22Rv1 (cell line): Measurements from ENCODE around the gene TMEM178B.
"Not testable (repeated sequence)": the region's sequence is repeated elsewhere in the genome, so short reads cannot be mapped to it uniquely, and the experiment has no call there.

ENCODE experiments used
- H3K27ac ChIP-seq: fragments of 450-650 bp; 2 replicates; pipeline ENCODE4 v1.5.1; 2017
- ZFX ChIP-seq: fragments of 450-650 bp; IDR thresholded peaks from 2 replicates; pipeline ENCODE4 v1.6.1; 2017; ENCODE audit warnings: antibody characterized with exemption, borderline replicate concordance
- TF ChIP-seq, protein P1 (sequence below): fragments of 450-650 bp; IDR thresholded peaks from 2 replicates; pipeline ENCODE4 v1.5.1; 2017; ENCODE audit warnings: mild to moderate bottlenecking

The TMEM178B gene

DNA sequence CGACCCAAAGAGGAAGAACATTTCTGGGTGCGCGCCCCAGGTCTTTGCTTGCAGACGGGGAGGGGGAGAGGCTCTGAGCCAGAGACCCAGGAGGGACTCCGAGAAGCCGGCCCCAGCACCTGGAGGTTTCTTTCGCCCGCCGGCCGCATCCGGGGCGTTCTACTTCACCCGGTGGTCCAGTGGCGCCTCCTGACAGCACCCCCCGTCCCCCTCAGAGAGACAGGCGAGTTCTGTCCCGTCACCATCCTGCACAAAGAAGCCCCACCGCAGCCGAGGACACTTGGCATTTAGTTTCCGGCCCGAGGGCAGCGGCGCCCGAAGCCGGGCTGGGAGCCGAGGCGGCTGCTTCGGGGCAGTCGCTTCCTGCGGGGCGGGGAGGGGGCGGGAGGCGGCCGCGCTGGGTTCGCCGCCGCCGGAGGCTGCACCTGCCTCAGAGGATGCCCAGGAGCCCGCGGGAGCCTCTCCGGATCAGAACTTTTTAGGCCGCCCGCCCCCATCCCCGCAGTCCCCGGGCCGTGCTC lies at the start of gene TMEM178B:
Gene TMEM178B (plus strand): TSS at position 424 of the 521 bp plus-strand sequence.
- H3K27ac ChIP-seq: peak within 1 kb of the TSS; percentile 91
- TF ChIP-seq, protein P1, sequence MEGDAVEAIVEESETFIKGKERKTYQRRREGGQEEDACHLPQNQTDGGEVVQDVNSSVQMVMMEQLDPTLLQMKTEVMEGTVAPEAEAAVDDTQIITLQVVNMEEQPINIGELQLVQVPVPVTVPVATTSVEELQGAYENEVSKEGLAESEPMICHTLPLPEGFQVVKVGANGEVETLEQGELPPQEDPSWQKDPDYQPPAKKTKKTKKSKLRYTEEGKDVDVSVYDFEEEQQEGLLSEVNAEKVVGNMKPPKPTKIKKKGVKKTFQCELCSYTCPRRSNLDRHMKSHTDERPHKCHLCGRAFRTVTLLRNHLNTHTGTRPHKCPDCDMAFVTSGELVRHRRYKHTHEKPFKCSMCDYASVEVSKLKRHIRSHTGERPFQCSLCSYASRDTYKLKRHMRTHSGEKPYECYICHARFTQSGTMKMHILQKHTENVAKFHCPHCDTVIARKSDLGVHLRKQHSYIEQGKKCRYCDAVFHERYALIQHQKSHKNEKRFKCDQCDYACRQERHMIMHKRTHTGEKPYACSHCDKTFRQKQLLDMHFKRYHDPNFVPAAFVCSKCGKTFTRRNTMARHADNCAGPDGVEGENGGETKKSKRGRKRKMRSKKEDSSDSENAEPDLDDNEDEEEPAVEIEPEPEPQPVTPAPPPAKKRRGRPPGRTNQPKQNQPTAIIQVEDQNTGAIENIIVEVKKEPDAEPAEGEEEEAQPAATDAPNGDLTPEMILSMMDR: no peak
- no peak for TF ChIP-seq ZFX

DNA sequence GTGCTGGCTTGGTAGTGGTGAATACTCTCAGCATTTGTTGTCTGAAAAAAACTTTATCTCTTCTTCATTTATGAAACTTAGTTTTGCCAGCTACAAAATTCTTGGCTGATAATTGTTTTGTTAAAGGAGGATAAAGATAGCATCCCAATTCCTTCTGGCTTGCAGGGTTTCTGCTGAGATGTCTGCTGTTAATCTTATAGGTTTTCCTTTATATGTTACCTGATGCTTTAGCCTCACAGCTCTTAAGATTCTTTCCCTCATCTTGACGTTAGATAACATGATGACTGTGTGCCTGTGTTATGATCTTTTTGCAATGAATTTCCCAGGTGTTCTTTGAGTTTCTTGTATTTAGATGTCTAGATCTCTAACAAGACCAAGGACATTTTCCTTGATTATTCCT lies 49.2 kb upstream of the TMEM178B start:
- no peak for TF ChIP-seq ZFX
- TF ChIP-seq, protein P1: no peak
- no peak overlapping the region for H3K27ac ChIP-seq

DNA sequence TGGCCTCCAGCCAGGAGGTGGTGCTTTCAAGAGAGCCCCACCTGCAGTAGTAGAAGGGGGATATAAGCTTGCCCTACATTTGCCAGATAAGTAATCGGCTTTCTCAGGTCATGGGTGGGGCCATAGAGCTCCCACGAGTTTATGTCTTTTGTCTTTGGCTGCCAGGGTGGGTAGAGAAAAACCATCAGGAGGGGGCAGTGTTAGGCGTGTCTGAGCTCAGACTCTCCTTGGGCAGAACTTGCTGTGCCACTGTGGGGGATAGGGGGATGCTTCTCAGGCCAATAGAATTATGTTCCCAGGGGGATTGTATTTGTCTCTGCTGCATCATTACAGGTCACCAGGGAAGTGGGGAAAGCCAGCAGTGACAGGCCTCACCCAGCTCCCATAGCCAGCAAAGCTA lies 46.8 kb upstream of the TMEM178B start:
- H3K27ac ChIP-seq: no peak overlapping the region
- TF ChIP-seq ZFX: no peak
- TF ChIP-seq, protein P1: peak; percentile 21; the same call in 1 of the 2 replicates

DNA sequence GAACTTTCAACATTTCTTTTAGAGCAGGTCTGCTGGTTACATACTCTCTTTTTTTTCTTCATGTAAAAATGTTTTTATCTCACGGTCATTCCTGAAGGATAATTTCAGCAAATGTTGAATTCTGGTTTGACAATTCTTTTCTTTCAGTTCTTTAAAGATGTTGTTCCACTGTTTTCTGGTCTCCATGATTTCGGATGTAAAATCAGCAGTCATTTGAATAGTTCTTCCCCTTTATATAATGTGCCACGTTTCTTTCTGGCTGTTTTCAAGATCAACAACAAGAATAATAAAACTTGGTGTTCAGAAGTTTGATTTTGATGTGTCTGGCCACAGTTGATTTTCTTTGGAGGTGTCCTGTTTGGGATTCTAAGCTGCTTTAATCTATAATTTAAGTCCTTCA lies 45.1 kb upstream of the TMEM178B start:
- TF ChIP-seq ZFX: no peak
- TF ChIP-seq, protein P1: no peak
- no peak overlapping the region for H3K27ac ChIP-seq

DNA sequence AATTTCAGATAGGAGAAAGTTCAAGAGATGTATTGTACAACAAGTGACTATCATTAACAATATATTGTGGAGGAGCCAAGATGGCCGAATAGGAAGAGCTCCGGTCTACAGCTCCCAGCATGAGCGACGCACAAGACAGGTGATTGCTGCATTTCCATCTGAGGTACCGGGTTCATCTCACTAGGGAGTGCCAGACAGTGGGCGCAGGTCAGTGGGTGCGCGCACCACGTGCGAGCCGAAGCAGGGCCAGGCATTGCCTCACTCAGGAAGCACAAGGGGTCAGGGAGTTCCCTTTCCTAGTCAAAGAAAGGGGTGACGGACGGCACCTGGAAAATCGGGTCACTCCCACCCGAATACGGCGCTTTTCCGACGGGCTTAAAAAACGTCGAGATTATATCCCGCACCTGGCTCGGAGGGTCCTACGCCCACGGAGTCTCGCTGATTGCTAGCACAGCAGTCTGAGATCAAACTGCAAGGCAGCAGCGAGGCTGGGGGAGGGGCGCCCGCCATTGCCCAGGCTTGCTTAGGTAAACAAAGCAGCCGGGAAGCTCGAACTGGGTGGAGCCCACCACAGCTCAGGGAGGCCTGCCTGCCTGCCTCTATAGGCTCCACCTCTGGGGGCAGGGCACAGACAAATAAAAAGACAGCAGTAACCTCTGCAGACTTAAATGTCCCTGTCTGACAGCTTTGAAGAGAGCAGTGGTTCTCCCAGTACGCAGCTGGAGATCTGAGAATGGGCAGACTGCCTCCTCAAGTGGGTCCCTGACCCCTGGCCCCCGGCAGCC lies 41.1 kb upstream of the TMEM178B start:
- peak overlapping the region; percentile 57 for H3K27ac ChIP-seq

DNA sequence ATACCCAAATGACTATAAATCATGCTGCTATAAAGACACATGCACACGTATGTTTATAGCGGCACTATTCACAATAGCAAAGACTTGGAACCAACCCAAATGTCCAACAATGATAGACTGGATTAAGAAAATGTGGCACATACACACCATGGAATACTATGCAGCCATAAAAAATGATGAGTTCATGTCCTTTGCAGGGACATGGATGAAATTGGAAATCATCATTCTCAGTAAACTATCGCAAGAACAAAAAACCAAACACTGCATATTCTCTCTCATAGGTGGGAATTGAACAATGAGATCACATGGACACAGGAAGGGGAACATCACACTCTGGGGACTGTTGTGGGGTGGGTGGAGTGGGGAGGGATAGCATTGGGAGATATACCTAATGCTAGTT lies 35.8 kb upstream of the TMEM178B start:
- H3K27ac ChIP-seq: not testable (repeated sequence)

DNA sequence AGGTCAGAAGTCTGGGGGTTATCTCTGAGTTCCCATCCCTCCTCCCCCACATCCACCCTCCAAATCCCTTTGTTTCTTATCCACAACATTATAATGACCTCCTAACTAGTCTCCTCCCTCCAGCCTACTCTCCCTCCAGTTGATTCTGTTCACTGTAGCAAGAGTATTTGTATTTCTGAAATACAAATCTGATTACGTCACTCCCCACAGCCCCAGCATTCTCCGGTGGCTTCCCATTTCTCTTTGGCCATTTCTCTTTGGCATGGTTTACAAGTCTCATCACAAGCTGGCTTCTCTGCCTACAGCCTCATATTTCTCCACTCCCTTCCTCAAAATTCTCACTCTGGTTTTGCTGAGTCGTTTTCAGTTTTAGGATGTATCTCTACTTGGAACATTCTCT lies 34.5 kb upstream of the TMEM178B start:
- H3K27ac ChIP-seq: no peak overlapping the region
- TF ChIP-seq, protein P1: no peak
- no peak for TF ChIP-seq ZFX

DNA sequence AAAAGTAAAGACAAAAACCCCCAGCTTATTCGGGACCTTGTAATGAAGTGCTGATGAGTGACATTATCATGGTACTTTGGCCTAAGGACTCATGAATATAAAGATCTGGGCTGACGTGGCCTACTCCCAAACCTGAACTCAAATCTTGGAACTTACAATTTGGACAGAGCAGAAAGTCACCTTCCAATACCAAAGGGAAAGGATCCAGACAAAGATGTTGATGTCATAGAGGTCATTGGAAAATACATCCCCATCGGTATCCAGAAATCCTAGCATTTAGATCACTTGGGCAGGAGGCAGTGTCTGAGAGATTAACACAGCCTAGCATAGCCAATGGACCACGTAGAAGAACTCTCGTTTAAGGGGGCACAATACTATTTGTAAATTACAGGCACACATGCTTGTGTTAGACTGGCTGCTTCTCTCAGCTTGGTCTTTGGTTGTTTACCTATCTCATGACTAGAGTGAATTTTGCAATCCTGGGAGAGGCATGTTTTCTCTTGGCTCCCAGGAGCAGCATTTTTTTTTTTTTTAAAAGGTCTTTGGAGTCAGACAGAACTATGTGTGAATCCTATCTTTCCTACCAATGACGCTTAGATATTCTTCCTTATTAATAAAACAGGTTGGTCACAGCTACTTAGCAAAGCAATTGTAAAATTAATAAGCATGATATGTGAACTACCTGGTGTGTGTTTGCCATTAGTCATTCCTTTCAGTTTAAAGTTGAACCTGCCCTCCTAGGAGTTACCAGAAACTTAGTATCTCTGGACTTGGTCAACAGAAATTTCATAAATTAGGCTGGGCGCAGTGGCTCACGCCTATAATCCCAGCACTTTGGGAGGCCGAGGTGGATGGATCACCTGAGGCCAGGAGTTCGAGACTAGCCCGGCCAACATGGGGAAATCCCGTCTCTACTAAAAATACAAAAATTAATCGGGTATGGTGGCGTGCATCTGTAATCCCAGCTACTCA lies 31.4 kb upstream of the TMEM178B start:
- no peak overlapping the region for H3K27ac ChIP-seq
- TF ChIP-seq ZFX: no peak
- TF ChIP-seq, protein P1: no peak
